ENCODE measurements around the gene HBEGF. TPM values are rescaled to one million over a fixed set of nuclear protein-coding genes. Genes with fewer than 3 reads are reported as not detected.
A peak's percentile ranks its signal among the peaks of the same experiment; 100 is the strongest.

Gene HBEGF, protein sequence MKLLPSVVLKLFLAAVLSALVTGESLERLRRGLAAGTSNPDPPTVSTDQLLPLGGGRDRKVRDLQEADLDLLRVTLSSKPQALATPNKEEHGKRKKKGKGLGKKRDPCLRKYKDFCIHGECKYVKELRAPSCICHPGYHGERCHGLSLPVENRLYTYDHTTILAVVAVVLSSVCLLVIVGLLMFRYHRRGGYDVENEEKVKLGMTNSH
- total RNA-seq: 44.3 TPM
- long read RNA-seq, transcript HBEGF-202 (2 exons, 1,230 nt): minor isoform, 11 of 77 reads
- long read RNA-seq, transcript HBEGF-201 (6 exons, 2,386 nt): major isoform, 58 of 77 reads
- long read RNA-seq, partial matches to known transcripts: 6 of 77 reads
- long read RNA-seq, other reads (novel, unspliced or antisense): 2 of 77 reads

DNA sequence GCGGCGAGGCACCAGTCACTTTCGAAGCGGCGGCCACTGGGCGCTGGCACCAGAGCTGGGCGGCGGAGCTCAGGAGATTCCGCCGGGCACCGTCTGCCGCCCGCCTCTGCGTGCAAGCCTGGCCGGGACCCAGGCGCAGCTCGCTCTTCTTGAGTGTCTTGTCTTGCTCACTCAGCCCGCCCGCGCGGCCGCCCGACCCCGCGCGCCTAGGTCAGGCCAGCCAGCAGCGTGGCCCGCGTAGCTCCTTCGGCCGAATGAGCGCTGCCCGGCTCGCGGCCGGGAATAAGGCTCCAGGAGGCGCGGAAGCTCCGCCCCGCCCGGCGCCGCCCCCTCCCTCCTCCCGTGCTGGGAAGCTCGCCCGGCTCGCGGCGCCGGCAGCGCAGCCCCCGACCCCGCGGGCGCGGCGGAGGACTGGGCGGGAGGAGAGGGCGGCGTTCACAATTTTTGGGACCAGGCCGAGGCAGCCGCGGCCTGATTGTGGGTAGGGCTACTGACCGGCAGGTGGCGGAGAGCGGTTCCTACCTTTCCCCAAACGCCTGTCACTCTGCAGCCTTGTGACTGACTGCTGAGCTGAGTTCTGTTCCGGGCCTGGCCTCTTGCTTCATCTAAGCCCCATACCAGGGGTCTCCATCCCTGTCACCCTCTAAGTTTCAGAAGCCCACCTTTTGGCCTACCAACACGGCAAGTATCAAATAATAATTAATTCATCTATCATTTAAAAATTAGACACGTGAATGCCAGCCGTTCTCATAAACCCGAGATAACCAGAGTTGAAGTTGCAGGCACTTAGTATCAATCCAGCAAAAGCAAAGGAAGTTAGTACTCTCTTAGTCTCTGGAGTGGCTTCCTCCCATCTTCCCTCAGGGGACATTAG, at the start of gene HBEGF:
Gene HBEGF, minus strand, starts transcription at position 256 of the 874 bp plus-strand sequence. CDS start 275 bp downstream, outside the sequence.
- intact Hi-C loops (cut with DNase I): loop anchor here (5.0 kb wide), 1 partner anchor 104 kb away; no protein-coding TSS in a partner anchor
- peaks cover 42% of the 10 kb centered on the region for H3K4me1 ChIP-seq

DNA sequence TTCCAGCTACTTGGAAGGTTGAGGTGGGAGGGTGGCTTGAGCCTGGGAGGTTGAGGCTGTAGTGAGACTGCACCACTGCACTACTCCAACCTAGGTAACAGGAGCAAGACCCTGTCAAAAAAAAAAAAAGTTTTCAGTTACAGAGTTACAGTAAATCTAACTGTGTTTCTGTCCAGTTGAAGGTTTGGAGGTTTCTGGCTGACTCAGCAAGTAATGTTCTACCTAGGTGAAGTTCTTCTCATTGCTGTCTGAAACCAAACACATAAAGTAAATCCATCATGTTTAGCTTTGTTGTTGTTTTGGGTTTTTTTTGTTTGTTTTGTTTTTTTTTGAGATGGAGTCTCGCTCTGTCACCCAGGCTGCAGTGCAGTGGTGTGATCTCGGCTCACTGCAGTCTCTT, 47.3 kb upstream of the HBEGF start:
- H3K4me1 ChIP-seq: no peaks in the 10 kb centered on the region
- DNase-seq: no peak
- H3K27me3 ChIP-seq: no peaks in the 10 kb centered on the region
- ATAC-seq: no peak
- no peaks in the 10 kb centered on the region for H3K36me3 ChIP-seq
- H3K27ac ChIP-seq: no peak overlapping the region
- intact Hi-C loops (cut with DNase I): no loop called here
- TF ChIP-seq, protein P1, sequence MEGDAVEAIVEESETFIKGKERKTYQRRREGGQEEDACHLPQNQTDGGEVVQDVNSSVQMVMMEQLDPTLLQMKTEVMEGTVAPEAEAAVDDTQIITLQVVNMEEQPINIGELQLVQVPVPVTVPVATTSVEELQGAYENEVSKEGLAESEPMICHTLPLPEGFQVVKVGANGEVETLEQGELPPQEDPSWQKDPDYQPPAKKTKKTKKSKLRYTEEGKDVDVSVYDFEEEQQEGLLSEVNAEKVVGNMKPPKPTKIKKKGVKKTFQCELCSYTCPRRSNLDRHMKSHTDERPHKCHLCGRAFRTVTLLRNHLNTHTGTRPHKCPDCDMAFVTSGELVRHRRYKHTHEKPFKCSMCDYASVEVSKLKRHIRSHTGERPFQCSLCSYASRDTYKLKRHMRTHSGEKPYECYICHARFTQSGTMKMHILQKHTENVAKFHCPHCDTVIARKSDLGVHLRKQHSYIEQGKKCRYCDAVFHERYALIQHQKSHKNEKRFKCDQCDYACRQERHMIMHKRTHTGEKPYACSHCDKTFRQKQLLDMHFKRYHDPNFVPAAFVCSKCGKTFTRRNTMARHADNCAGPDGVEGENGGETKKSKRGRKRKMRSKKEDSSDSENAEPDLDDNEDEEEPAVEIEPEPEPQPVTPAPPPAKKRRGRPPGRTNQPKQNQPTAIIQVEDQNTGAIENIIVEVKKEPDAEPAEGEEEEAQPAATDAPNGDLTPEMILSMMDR (IDR thresholded peaks at IDR 0.05): no peak
- no peak overlapping the region for H3K4me3 ChIP-seq
- H3K9me3 ChIP-seq: no peaks in the 10 kb centered on the region

More for the DNA sequence above, at the start of gene HBEGF:
- TF ChIP-seq, protein P1 (IDR thresholded peaks at IDR 0.05): peak; percentile 52
- peak within 1 kb of the TSS; percentile 82 for H3K27ac ChIP-seq
- H3K36me3 ChIP-seq: no peaks in the 10 kb centered on the region
- ATAC-seq (peak; percentile 89), DNase-seq (peak; percentile 94)
- H3K9me3 ChIP-seq: no peaks in the 10 kb centered on the region
- no peaks in the 10 kb centered on the region for H3K27me3 ChIP-seq
- H3K4me3 ChIP-seq: peak within 1 kb of the TSS; percentile 90

DNA sequence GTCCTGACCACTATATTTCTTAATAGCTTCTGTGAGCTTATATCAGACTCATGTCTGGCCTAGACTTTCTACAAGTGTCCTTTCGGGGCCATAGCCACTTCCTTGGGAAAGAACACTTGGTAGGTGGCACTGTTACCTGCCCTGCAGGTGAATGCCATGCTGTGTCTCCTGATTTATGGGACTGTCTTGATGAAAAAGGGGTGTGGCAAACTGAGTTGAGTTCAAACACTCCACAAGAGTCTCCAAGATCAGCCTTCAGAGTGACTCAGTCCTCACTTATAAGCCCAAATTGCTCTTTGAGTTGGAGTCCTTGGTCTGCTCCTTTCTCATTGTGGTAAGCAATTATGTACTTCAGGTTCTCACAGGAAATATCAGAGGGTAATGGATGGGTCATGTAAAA, 45.3 kb upstream of the HBEGF start:
- DNase-seq: no peak
- Histone ChIP-seq H3K9me3 (no peaks in the 10 kb centered on the region), H3K27ac (no peak overlapping the region)

DNA sequence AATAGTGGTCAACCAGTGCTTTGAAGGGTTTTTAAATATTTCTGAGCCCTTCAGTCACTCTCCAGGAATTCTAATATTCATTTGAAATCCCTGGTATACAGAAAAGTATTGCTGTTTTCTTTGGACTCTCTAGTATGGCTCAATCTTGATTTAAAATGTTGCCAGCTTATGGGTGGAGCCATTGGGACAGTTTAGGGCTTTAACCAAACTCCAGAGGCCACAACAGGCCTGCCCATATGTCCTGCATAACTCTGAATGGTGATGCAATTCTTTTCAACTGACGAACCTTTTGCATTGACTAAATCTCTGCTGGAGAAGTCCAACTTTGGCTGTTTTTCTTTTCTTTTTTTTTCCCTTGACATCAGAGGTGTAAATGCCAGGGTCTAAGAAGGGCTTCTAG, 44.9 kb upstream of the HBEGF start:
- TF ChIP-seq, protein P1 (IDR thresholded peaks at IDR 0.05): no peak
- Histone ChIP-seq H3K36me3 (no peaks in the 10 kb centered on the region), H3K4me3 (no peak overlapping the region), H3K4me1 (no peaks in the 10 kb centered on the region), H3K27ac (no peak overlapping the region), H3K27me3 (no peaks in the 10 kb centered on the region), H3K9me3 (no peaks in the 10 kb centered on the region)
- intact Hi-C loops (cut with DNase I): no loop called here
- ATAC-seq: peak; percentile 75
- no peak for DNase-seq

More for the DNA sequence above, 45.3 kb upstream of the HBEGF start:
- Histone ChIP-seq H3K27me3 (no peaks in the 10 kb centered on the region), H3K4me3 (no peak overlapping the region), H3K36me3 (no peaks in the 10 kb centered on the region), H3K4me1 (no peaks in the 10 kb centered on the region)
- intact Hi-C loops (cut with DNase I): no loop called here
- TF ChIP-seq, protein P1 (IDR thresholded peaks at IDR 0.05): no peak
- peak; percentile 79 for ATAC-seq

DNA sequence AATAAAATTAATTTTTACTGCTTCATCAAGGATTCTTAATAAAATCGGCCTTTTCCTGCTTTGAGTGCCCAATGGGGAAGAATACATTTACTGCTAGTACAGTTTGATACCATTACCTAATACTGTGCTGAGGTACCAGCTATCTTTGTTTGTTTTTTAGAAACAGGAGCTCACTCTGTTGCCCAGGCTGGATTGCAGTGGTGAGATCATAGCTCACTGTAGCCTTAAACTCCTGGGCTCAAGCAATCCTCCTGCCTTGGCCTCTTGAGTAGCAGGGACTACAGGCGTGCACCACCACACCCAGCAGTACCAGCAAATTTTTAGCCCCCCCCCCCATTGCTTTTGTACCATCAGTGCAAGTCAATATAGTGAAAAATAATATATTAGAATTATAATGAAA, 41.6 kb upstream of the HBEGF start:
- Histone ChIP-seq H3K4me1 (no peaks in the 10 kb centered on the region), H3K36me3 (no peaks in the 10 kb centered on the region), H3K27me3 (no peaks in the 10 kb centered on the region), H3K4me3 (no peak overlapping the region), H3K9me3 (no peaks in the 10 kb centered on the region), H3K27ac (no peak overlapping the region)
- DNase-seq: no peak
- intact Hi-C loops (cut with DNase I): no loop called here
- TF ChIP-seq, protein P1 (IDR thresholded peaks at IDR 0.05): no peak
- no peak for ATAC-seq
